DOHH2 (cell line): ENCODE results near the gene GATA2.

Source experiments
- H3F3A ChIP-seq: fragments of 200-600 bp; sonication (generic), shearing (Covaris generic); 2 replicates; pipeline ENCODE4 v1.6.0; 2016; ENCODE audit warnings: antibody characterized with exemption, mild to moderate bottlenecking; ENCODE audit not compliant: control insufficient read depth, insufficient read depth
- H3K27ac ChIP-seq: fragments of 200-600 bp; sonication (generic); 2 replicates; pipeline ENCODE4 v1.5.1; 2014; ENCODE audit warnings: low read depth, mild to moderate bottlenecking, low read length, moderate library complexity
- H3K27me3 ChIP-seq: fragments of 200-600 bp; sonication (generic); 2 replicates; pipeline ENCODE4 v1.6.1; 2014; ENCODE audit warnings: mild to moderate bottlenecking, low read length, mixed read lengths; ENCODE audit not compliant: control insufficient read depth
- H3K36me3 ChIP-seq: fragments of 200-600 bp; sonication (generic); 2 replicates; pipeline ENCODE4 v1.6.1; 2014; ENCODE audit warnings: mild to moderate bottlenecking, low read length, moderate library complexity, mixed read lengths; ENCODE audit not compliant: control insufficient read depth
- H3K4me1 ChIP-seq: fragments of 200-600 bp; sonication (generic); 2 replicates; pipeline ENCODE4 v1.6.1; 2014; ENCODE audit warnings: mild to moderate bottlenecking, low read length, mixed read lengths; ENCODE audit not compliant: control insufficient read depth
- H3K4me2 ChIP-seq: fragments of 200-600 bp; sonication (generic); 2 replicates; pipeline ENCODE4 v1.6.0; 2014; ENCODE audit warnings: mild to moderate bottlenecking, low read length, moderate library complexity
- H3K4me3 ChIP-seq: fragments of 200-600 bp; sonication (generic); 2 replicates; pipeline ENCODE4 v1.5.1; 2014; ENCODE audit warnings: mild to moderate bottlenecking, low read length, mixed read lengths
- H3K79me2 ChIP-seq: fragments of 200-600 bp; sonication (generic); 2 replicates; pipeline ENCODE4 v1.6.1; 2014; ENCODE audit warnings: mild to moderate bottlenecking, low read length, mixed read lengths; ENCODE audit not compliant: control insufficient read depth
- H3K9me2 ChIP-seq: fragments of 200-600 bp; sonication (generic); replicated peaks from 2 replicates; pipeline ENCODE4 v1.6.1; 2014; ENCODE audit warnings: mild to moderate bottlenecking, low read length, mixed read lengths; ENCODE audit not compliant: control insufficient read depth
- H3K9me3 ChIP-seq: fragments of 200-600 bp; sonication (generic); 2 replicates; pipeline ENCODE4 v1.6.1; 2014; ENCODE audit warnings: antibody characterized with exemption, low read length, mixed read lengths; ENCODE audit not compliant: control insufficient read depth, insufficient read depth
- H4K20me1 ChIP-seq: fragments of 200-600 bp; sonication (generic); 2 replicates; pipeline ENCODE4 v1.6.0; 2014; ENCODE audit warnings: low read depth, mild to moderate bottlenecking, antibody characterized with exemption, low read length, moderate library complexity; ENCODE audit not compliant: control insufficient read depth, insufficient read depth
- CTCF ChIP-seq: fragments of 200-600 bp; sonication (generic); IDR thresholded peaks from one replicate; pipeline ENCODE4 v1.5.1; 2014; ENCODE audit warnings: antibody characterized with exemption, mild to moderate bottlenecking, low read depth, low read length; ENCODE audit not compliant: poor library complexity, severe bottlenecking
- EZH2phosphoT487 ChIP-seq: fragments of 200-600 bp; sonication (generic); IDR thresholded peaks from 2 replicates; pipeline ENCODE4 v1.6.1; 2017; ENCODE audit warnings: borderline replicate concordance, mild to moderate bottlenecking, antibody characterized with exemption, low read length, moderate library complexity, mixed read lengths

Gene GATA2

DNA sequence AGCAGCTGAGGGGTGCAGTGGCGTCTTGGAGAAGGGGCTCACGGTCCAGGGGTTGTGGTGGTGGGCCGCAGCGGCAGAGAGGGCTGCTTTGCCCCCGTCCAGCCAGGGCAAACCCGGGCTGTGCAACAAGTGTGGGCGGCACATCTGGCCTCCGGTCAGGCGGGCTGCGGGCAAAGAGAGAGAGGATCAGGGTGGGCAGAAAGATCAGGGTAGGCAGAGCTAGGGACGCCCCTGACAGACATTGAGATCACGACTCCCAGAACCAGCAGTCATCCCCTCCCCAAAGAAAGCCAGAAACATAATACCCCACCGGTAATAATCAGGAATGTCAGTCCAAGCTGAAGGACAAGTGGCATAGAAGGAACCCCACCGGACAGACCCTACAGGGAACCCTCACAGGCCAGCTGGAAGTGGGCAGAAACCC, 6.8 kb downstream of the GATA2 start:
- no peaks in the 10 kb centered on the region for H3F3A ChIP-seq
- no peaks in the 10 kb centered on the region for H3K4me1 ChIP-seq
- no peak for TF ChIP-seq CTCF
- no peak for TF ChIP-seq EZH2phosphoT487
- H3K9me3 ChIP-seq = no peaks in the 10 kb centered on the region
- H3K4me2 ChIP-seq = no peak overlapping the region
- H3K79me2 ChIP-seq = no peaks in the 10 kb centered on the region
- H3K27me3 ChIP-seq = peaks cover 85% of the 10 kb centered on the region
- no peak overlapping the region for H3K27ac ChIP-seq
- H3K9me2 ChIP-seq = no peaks in the 10 kb centered on the region
- no peaks in the 10 kb centered on the region for H4K20me1 ChIP-seq
- H3K4me3 ChIP-seq = no peak overlapping the region
- no peaks in the 10 kb centered on the region for H3K36me3 ChIP-seq

DNA sequence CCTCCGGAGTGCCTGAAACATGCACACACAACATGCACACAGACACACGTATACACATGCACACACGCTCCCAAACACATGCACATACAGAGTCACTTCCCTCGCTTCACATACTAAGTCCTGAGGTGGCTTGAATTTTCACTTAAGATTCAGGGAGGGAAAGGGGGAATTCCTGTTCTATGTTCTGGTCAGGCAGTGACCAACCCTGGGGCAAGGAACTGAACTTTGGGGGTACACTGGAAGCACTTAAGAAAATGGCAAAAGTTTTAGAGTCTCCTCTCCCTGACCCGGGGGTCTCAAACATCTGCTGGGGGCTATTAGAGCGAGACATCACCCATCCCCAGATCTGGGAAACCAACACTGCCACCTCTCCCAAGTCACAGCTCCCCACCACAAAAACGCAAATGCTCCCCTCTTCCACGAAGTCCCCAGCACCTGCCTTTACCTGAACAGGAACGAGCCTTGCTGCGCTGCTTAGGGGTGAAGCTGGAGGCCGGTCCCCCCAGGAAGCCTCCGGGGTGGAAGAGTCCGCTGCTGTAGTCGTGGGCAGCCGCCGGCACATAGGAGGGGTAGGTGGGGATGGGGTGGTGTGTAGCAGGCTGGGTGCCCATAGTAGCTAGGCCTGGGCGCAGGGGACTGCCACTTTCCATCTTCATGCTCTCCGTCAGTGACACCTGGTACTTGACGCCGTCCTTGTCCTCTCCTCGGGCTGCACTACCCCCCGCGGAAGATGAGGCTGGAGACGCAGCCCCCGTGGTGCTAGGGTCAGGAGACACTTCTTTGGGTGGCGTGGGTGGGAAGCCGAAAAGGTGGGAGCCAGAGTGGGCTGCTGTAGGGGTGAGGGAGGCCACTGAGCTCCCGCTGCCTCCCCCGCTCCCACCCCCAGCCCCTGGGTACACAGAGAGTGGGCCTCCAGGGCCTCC, 7.5 kb downstream of the GATA2 start:
- Histone ChIP-seq H3K9me2 (no peaks in the 10 kb centered on the region), H3K27ac (no peak overlapping the region), H4K20me1 (no peaks in the 10 kb centered on the region), H3K79me2 (no peaks in the 10 kb centered on the region), H3K27me3 (peaks cover 79% of the 10 kb centered on the region), H3K4me3 (no peak overlapping the region), H3F3A (no peaks in the 10 kb centered on the region), H3K9me3 (no peaks in the 10 kb centered on the region), H3K4me1 (no peaks in the 10 kb centered on the region), H3K4me2 (no peak overlapping the region), H3K36me3 (no peaks in the 10 kb centered on the region)
- no peak for TF ChIP-seq CTCF
- no peak for TF ChIP-seq EZH2phosphoT487

GRCh38 chr3:128484404-128485281, 8.4 kb downstream of the GATA2 start:
- Histone ChIP-seq H4K20me1 (no peaks in the 10 kb centered on the region), H3K27me3 (peaks cover 70% of the 10 kb centered on the region), H3K9me3 (no peaks in the 10 kb centered on the region), H3K9me2 (no peaks in the 10 kb centered on the region), H3K4me3 (no peak overlapping the region), H3K79me2 (no peaks in the 10 kb centered on the region), H3K27ac (no peak overlapping the region), H3F3A (no peaks in the 10 kb centered on the region), H3K4me1 (no peaks in the 10 kb centered on the region), H3K4me2 (no peak overlapping the region), H3K36me3 (no peaks in the 10 kb centered on the region)
- TF ChIP-seq EZH2phosphoT487 = no peak
- TF ChIP-seq CTCF = no peak
